Measurements from ENCODE around the gene DOCK1. TPM values are rescaled to one million over a fixed set of nuclear protein-coding genes. Genes with fewer than 3 reads are reported as not detected.
A peak's percentile ranks its signal among the peaks of the same experiment; 100 is the strongest.

DOCK1 gene
- total RNA-seq, 2 donors from 2014 or later, result 64.0 to 65.8 TPM

DNA sequence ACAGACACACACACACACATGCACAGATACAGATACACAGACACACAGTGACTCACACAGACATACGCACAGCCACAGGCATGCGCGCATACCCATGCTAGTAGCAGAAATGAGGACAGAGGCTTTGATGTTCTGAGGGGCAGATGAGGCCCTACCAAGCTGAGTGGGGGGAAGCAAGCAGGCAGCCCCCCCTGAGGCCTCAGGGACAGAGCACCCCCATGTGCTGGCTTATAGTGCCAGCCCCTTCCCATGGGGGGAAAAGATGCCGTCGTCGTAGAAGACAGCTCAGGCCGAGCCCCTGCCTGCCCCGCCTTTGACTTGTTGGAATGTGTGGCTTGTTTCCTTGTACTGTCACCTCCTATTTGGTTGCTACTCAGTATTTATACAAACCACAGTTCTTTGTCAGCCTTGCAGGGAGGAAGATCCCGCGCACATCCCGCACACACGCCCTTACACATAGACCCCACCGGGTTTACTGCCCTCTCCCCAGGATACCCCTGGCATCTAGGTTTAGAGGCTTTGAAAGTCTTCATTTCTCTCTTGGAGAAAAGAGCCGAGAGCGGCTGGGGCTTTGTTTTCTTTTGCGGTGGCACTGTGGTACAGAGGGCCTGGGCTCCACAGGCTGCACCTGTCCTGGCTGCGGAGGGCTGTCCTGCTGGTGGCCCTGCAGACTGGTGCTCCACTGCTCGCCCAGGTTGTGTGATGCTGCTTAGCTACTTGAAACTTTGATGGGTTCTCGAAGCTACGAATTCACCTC, 112.5 kb downstream of the DOCK1 start:
- ATAC-seq, result peak; percentile 15
- no peak for DNase-seq
- intact Hi-C loops (cut with DNase I, micrococcal nuclease), result no loop called here

DNA sequence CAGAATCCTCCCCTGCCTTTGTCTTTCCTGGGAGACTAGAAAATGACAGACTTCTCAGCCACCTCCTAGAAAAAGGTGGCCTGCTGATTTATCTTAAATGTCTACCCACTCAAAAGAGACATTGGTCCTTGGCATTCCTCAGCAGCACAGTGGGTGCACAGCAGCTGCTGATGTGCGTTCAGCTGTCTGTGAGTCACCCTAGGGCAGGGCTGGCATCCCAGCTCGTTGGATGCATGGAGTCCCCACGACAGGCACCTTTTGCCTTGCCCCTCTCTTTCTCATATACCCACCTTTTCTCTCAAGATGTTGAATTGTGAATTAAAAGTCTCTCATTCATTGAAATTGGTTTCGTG, 113.0 kb downstream of the DOCK1 start:
- no peak for DNase-seq
- intact Hi-C loops (cut with DNase I, micrococcal nuclease), result no loop called here
- ATAC-seq, result no peak

DNA sequence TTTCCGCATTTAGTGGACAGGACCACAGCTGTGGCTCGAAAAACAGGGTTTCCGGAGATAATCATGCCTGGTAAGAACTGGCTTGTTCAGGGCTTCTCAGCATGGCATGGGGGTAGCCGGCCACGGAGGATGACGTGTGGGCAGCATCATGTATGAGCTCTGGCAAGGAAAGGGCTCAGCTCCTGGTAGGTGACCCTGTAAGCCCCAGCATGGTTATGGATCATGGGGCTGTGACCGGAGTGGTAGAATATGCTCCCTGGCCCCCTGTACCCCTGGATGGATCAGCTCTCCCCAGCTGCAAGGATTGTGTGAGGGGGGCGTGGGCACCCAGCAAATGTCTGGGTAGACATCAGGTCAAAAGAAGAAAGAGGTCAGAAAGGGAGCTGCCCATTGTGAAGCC, 113.5 kb downstream of the DOCK1 start:
- DNase-seq (no peak), ATAC-seq (no peak)
- intact Hi-C loops (cut with DNase I, micrococcal nuclease), result no loop called here

DNA sequence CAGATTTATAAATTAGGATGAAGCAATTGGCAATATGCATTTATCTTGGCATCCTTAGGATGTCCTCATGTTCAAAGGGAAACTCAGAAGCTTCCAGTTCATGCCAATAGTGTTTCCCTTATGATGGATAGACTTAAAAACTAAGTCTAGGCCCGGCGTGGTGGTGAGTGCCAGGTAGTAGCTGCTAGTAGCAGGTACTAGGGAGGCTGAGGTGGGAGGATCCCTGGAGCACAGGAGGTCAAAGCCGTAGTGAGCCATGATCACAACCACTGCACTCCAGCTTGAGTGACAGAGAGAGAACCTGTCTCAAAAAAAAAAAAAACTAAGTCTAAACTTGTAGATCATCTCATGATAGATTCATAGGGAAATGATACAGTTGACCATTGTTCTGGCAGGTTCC, 115.0 kb downstream of the DOCK1 start:
- DNase-seq, result no peak
- intact Hi-C loops (cut with DNase I, micrococcal nuclease), result no loop called here
- ATAC-seq, result no peak

DNA sequence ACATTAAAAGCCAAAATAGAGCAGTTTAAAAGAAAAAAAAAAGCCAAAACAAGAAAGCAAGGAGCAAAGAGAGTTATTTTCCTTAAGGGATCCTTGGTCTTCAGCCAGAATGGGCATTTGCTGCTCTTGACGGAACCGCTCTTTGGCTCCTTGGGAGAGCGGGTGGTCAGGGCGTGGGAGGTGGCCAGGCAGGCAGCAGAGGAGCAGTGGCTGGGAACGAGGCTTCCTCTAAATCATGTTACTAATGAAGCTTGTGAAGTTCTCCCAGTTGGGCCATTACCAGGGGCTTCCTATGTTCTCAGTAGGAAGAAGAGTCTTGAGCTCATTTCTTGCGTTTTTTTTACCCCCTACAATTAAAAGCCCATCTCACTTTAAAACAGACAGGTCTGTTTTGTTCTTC, 116.6 kb downstream of the DOCK1 start:
- ATAC-seq, result no peak
- intact Hi-C loops (cut with DNase I, micrococcal nuclease), result no loop called here
- DNase-seq, result no peak

DNA sequence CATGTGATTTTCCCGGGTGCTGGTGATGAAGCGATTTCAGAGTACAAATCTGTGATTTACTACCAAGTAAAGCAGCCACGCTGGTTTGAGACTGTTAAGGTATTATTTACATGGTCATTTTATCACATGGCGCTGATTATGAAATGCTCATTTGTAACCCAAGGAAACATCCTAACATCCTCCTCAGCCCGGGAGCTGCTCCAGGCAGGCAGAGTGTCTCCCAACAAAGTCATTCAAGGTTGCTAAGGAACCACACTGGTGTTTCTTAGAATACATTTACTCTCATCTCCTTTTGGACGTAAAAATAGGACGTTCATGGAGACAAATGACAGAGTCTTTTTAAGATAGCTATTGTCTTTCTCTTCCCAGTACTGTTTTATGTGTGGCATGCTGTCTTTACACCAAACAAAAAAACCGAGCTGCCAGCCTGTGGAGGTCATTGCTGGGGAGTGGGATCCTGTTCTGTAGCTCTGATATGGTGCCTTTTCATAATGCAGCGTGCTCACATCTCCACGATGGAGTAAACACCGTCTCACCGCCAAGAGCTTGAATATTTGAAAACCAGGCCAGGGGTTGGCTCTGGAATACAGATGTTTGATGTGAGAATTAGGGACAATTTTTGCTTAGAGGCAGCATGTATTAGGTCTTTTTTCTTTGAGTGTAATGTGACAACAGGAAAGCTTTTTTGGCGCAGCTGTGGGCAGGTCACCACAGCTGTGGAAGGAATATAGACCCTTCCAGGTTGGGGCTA, 119.6 kb downstream of the DOCK1 start:
- intact Hi-C loops (cut with DNase I, micrococcal nuclease), result no loop called here
- DNase-seq (peak in 1 of 2 donors; percentile 54), ATAC-seq (no peak)

DNA sequence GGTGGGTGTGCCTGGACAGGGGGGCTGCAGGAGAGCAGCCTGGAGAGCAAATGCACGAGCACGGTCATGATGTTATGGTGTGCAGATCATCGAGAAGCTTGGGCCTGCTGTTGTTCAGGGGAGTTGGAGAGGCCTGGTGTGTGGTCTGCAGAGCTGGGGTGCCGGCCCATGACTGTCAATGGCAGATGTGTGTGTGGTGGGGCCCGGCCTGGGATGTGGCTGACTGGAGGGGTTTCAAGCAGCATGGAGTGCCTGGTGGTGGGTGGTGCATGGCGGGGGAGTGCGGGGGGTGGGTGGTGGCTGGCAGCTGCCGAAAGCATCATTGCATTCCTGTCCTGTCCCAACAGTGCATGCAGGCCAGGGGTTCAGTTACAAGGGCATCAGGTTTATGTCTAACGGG, 122.6 kb downstream of the DOCK1 start:
- ATAC-seq (no peak), DNase-seq (no peak)
- intact Hi-C loops (cut with DNase I, micrococcal nuclease), result no loop called here

DNA sequence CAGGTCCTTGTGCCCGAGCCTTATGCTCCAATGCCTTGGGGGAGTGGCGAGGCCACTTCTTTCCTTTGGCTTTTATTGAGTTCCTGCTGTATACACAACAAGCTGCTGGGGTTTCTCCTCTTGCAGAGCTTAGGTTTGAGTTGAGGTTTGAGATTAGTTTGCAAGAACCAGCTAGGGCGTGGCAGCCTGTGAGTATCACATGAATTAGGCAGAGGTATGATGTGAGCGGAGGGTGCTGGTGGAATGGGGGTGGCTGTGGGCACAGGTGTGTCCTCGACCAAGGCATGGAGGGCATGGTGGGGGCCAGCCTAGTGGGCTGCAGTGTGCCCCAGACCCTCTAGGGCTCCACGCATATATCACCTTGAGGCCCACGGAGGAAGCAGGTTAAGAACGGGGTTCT, 123.3 kb downstream of the DOCK1 start:
- intact Hi-C loops (cut with DNase I, micrococcal nuclease), result no loop called here

DNA sequence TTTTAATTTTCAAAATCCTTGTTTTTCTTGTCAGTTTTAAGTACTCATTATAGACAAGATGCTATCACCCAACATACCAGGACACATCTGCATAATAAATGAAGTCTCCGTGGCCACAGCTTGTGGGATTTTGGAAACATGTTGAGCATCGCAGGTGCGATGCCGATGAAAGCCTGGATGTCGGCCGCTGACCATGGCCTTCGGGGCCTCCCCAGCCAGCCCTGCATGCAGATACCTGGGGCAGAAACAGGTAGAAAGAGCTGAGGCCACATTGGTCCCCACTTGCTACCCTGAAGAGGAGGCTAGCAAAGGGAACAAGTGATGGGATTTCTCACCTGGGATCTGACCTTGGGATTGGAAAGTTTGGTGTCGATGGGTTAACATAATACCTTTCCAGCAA, 123.8 kb downstream of the DOCK1 start:
- DNase-seq (no peak), ATAC-seq (no peak)
- intact Hi-C loops (cut with DNase I, micrococcal nuclease), result no loop called here

More for the DNA sequence above, 123.3 kb downstream of the DOCK1 start:
- no peak for ATAC-seq
- no peak for DNase-seq

DNA sequence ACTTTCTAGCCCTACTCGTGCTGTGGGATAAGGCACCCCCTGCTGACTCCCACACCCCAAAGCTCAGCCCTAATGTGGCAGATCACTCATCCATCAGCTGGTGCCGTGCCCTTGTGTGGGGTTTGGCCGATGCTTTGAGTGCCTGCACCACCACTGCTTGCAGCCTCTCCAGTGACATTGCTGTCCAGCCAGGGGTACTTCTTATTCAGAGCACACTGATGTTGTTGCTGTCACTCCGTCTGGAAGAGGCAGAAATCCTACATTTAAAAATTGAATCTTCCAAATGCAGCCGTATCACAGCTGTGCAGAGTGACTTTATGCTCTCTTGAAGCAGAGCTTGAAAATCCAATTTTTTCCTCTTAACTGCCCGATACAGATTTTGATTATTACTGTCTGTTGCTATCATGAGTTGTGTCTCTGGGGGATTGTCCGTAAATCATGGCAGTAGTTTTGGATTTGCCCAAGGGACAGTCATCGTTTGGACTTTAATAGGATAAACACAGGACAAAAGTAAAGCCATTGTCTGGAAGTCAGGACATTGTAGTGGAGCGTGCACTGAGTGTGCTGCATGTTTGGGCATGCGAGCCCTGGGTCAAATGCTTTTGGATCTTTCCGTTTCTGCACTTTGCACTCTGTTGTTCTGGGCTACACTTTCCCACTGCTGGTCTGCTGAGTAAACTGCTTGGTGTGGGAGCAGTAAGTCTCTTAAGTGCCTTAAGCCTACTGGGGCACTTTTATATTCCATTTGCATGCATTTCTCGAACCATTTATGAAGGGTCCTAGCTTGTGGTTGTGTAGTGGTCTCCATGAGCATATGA, 128.2 kb downstream of the DOCK1 start:
- DNase-seq, result no peak
- intact Hi-C loops (cut with DNase I, micrococcal nuclease), result no loop called here
- ATAC-seq, result no peak

DNA sequence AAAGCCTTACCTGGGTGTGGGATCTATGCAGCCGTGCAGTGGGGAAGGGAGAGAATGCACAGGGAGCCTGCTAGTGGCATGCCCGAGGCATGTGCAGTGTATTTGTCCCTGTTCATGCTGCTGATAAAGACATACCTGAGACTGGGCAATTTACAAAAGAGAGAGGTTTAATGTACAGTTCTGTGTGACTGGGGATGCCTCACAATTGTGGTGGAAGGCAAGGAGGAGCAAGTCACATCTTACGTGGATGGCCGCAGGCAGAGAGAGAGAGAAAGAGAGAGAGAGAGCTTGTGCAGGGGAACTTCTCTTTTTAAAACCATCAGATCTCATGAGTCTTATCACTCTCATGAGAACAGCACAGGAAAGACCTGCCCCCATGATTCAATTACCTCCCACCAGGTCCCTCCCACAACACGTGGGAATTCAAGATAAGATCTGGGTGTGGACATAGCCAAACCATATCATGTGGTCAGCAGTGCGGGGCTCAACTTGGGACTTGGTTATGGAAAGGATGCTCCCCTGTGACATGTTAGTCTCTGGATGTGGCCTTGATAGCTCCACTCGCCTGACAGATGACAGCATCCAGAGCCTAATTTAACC, 128.9 kb downstream of the DOCK1 start:
- DNase-seq (no peak), ATAC-seq (no peak)
- intact Hi-C loops (cut with DNase I, micrococcal nuclease), result no loop called here

DNA sequence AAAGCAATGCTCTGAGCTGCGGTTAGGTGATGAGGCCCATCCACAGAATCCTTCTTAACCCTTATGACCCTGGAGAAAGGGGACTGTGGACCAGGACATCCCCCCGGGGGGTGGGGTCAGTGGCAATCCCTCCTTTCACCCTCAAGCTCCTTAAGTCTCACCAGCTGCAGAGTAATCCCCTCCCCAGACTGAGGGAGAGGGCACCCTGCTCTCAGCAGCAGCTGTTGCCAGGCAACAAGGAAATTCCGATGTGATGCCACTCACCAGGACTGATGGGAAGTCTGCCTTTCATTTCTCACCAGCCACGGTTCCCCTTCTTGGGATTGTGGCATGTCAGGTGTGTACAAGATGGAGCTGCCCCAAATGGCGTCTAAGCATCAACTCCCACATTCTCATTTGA, 129.6 kb downstream of the DOCK1 start:
- intact Hi-C loops (cut with DNase I, micrococcal nuclease), result no loop called here
- ATAC-seq, result no peak
- no peak for DNase-seq

DNA sequence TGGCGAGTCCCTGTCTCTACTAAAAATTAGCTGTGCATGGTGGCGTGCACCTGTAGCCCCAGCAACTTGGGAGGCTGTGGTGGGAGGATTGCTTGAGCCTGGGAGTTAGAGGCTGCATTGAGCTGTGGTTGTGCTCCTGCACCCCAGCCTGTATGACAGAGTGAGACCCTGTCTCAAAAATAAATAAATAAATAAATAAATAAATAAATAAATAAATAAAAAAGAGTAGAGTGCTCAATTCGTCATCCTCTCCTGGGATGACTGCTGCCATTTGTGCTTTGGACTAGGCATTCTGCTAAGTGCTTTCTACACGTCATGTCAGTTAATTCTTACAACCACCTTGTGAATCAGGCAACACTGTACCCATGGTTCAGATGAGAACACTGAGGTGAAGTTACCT, 130.6 kb downstream of the DOCK1 start:
- ATAC-seq (no peak), DNase-seq (no peak)
- intact Hi-C loops (cut with DNase I, micrococcal nuclease), result no loop called here

DNA sequence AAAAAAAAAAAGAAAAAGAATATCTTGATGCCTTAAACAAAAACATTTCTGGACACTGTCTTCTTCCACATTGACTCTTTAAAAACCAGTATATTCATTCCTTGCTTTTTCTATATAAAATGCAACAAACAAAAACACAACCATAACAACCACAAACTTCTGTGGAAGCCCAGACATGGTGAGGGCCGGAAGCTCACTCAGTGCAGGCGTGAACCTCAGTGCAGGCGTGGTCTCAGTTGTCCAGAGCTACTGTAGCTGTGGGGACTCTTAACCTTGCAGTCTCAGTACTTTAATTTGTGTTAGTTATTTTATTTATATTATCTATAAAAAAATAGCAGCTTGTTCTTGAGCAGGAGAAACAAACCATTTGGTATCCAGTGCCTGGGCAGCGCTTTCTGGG, 131.8 kb downstream of the DOCK1 start:
- intact Hi-C loops (cut with DNase I, micrococcal nuclease), result no loop called here
- ATAC-seq, result no peak
- DNase-seq, result no peak

DNA sequence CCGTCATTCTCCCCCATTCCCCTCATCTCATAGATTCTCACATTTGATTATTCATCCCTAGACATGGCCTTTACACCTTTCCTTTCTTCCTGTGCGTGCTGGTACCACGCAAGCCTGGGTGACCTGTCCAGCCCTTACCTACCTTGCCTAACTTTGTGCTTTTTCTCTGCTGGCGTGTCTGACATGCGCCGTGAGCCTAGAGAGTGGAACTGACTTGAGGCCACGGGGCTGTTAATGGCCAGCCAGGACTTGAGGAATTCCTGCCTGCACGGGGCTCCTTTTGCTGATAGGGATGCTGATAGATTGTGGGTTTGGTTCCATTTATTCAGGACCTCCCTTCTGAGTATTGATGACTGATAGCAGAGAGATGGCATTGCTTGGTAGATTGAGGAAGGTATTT, 134.2 kb downstream of the DOCK1 start:
- ATAC-seq (no peak), DNase-seq (no peak)
- intact Hi-C loops (cut with DNase I, micrococcal nuclease), result no loop called here

DNA sequence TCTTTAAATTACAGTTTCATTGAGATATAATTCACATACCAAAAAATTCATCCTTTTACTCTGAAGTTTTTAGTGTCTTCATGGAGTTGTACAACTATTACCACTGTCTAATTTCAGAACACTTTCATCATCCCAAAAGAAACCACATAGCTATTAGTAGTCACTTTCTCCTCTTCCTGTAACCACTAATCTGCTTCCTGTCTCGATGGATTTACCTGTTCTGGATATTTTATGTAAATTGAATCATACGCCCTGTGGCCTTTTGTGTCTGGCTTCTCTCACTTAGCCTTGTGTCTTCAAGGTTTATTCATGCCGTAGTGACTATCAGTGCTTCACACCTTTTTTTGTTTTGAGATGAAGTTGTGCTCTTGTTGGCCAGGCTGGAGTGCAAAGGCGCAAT, 135.5 kb downstream of the DOCK1 start:
- intact Hi-C loops (cut with DNase I, micrococcal nuclease), result no loop called here
- no peak for ATAC-seq

DNA sequence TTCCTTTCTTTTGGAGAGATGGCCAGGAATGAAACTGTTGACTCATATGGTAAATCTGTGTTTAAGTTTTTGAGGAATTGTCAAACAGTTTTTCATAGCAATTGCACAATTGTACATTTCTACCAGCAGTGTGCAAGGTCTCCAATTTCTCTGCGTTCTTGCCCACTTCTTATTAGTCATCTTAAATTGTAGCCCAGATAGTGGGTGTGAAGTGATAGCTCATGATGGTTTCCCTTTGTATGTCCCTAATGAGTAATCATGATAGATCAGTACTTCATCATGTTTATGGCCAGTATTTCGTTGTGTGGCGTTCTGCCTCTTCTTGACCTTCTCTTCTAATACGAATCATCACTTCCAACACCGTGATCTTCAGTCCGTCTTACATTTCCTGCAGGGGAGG, 136.3 kb downstream of the DOCK1 start:
- intact Hi-C loops (cut with DNase I, micrococcal nuclease), result no loop called here
- ATAC-seq (no peak), DNase-seq (no peak)

More for the DNA sequence above, 135.5 kb downstream of the DOCK1 start:
- no peak for DNase-seq

DNA sequence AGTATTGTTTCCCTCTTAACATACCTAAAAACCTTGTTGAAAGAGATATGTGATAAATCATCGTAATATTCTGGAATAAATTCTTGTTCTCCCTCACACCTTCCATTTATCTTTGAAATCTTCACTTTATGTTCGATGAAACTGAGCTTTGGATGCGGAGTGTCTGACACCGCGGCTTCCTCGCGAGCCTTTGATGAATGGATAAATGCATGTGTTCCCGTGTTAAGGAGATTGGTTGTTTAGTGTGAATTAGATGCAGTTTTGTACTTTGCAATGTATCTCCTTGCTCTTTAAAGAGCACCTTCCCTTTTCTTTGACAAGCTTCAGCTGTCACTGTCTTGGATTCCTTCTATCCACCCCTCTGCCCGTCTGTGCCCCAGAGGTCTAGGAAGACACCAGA, 138.1 kb downstream of the DOCK1 start:
- intact Hi-C loops (cut with DNase I, micrococcal nuclease), result no loop called here
- DNase-seq (no peak), ATAC-seq (no peak)

DNA sequence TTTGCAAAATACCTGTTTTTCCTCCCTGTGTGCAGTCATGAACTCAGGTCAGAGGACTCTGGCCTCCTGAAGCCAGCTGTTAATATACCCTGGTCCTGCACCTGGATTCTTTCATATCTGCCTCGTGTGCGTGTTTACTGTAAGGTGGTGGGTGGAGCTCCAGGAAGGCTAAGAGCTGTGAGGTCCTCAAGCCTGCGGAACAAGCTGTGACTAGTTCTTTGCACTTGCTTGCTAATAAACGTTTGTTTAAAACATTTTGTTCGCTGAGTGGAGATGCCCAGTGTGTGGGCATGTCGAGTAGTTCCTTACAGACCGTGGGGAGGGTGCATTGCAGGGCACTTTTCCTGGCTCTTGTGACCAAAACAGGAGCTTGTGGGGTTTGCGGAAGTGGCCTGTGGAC, 139.0 kb downstream of the DOCK1 start:
- intact Hi-C loops (cut with DNase I, micrococcal nuclease), result no loop called here
- DNase-seq (peak; percentile 22 to 65), ATAC-seq (peak; percentile 94)
